ENCODE results near the gene HAAO.
A peak's percentile ranks its signal among the peaks of the same experiment; 100 is the strongest.

HAAO gene

GRCh38 chr2:42810971-42811811, 18.8 kb upstream of the HAAO start:
- Histone ChIP-seq H3K27ac (ENCODE audit: low read length) (peak overlapping the region; percentile 93), H3K27me3 (ENCODE audit: low read depth, low read length) (no peaks in the 10 kb centered on the region), H3K36me3 (replicated peaks; ENCODE audit: low read depth, low read length) (no peaks in the 10 kb centered on the region), H2AFZ (ENCODE audit: low read depth, low read length) (peak overlapping the region; percentile 85), H3K79me2 (ENCODE audit: low read length) (no peaks in the 10 kb centered on the region), H3K4me1 (ENCODE audit: low read length) (peaks cover 8% of the 10 kb centered on the region), H3K9me3 (ENCODE audit: insufficient read depth, low read length) (no peaks in the 10 kb centered on the region), H4K20me1 (ENCODE audit: insufficient read depth, low read length) (no peaks in the 10 kb centered on the region), H3K4me2 (ENCODE audit: low read length) (peak overlapping the region; percentile 93), H3K4me3 (ENCODE audit: low read length) (peak overlapping the region; percentile 94), H3K9ac (ENCODE audit: low read length) (peak overlapping the region; percentile 95)
- TF ChIP-seq EZH2phosphoT487 (IDR thresholded peaks at IDR 0.05; ENCODE audit: low read depth) = no peak
- TF ChIP-seq CTCF (IDR thresholded peaks at IDR 0.05; ENCODE audit: low read depth, low read length) = no peak

GRCh38 chr2:42810121-42810970, 18.0 kb upstream of the HAAO start:
- Histone ChIP-seq H3K9ac (ENCODE audit: low read length) (peak overlapping the region; percentile 95), H4K20me1 (ENCODE audit: insufficient read depth, low read length) (no peaks in the 10 kb centered on the region), H3K9me3 (ENCODE audit: insufficient read depth, low read length) (no peaks in the 10 kb centered on the region), H3K27me3 (ENCODE audit: low read depth, low read length) (no peaks in the 10 kb centered on the region), H3K79me2 (ENCODE audit: low read length) (no peaks in the 10 kb centered on the region), H3K4me1 (ENCODE audit: low read length) (peaks cover 8% of the 10 kb centered on the region), H2AFZ (ENCODE audit: low read depth, low read length) (peak overlapping the region; percentile 85), H3K4me3 (ENCODE audit: low read length) (peak overlapping the region; percentile 94), H3K36me3 (replicated peaks; ENCODE audit: low read depth, low read length) (no peaks in the 10 kb centered on the region), H3K27ac (ENCODE audit: low read length) (peak overlapping the region; percentile 93), H3K4me2 (ENCODE audit: low read length) (peak overlapping the region; percentile 93)
- TF ChIP-seq EZH2phosphoT487 (IDR thresholded peaks at IDR 0.05; ENCODE audit: low read depth) = no peak
- no peak for TF ChIP-seq CTCF (IDR thresholded peaks at IDR 0.05; ENCODE audit: low read depth, low read length)

GRCh38 chr2:42809819-42810120, 17.4 kb upstream of the HAAO start:
- Histone ChIP-seq H3K27ac (ENCODE audit: low read length) (peak overlapping the region; percentile 93), H3K9ac (ENCODE audit: low read length) (peak overlapping the region; percentile 95), H3K4me3 (ENCODE audit: low read length) (peak overlapping the region; percentile 94), H3K36me3 (replicated peaks; ENCODE audit: low read depth, low read length) (no peaks in the 10 kb centered on the region), H3K79me2 (ENCODE audit: low read length) (no peaks in the 10 kb centered on the region), H4K20me1 (ENCODE audit: insufficient read depth, low read length) (no peaks in the 10 kb centered on the region), H3K4me2 (ENCODE audit: low read length) (peak overlapping the region; percentile 73), H3K9me3 (ENCODE audit: insufficient read depth, low read length) (no peaks in the 10 kb centered on the region), H3K4me1 (ENCODE audit: low read length) (peaks cover 8% of the 10 kb centered on the region), H2AFZ (ENCODE audit: low read depth, low read length) (peak overlapping the region; percentile 66), H3K27me3 (ENCODE audit: low read depth, low read length) (no peaks in the 10 kb centered on the region)
- no peak for TF ChIP-seq EZH2phosphoT487 (IDR thresholded peaks at IDR 0.05; ENCODE audit: low read depth)
- peak; percentile 10; the same call in 1 of the 2 replicates for TF ChIP-seq CTCF (IDR thresholded peaks at IDR 0.05; ENCODE audit: low read depth, low read length)
